Erythroblast (primary cell): ENCODE results near the gene APOF.

Source experiments
- GATA1 ChIP-seq: IDR thresholded peaks from 2 replicates; pipeline ENCODE4 v1.6.1; 2011; ENCODE audit warnings: low read depth, mild to moderate bottlenecking, control low read depth, low read length, moderate library complexity
- POLR2A ChIP-seq: IDR thresholded peaks from 2 replicates; pipeline ENCODE4 v1.6.1; 2011; ENCODE audit warnings: mild to moderate bottlenecking, low read length

- TF ChIP-seq POLR2A: no peak
- TF ChIP-seq GATA1: no peak
Observed at GRCh38 chr12:56330936-56331490, 31.6 kb downstream of the APOF start.
